ENCODE results near the gene LGMN.

DNA sequence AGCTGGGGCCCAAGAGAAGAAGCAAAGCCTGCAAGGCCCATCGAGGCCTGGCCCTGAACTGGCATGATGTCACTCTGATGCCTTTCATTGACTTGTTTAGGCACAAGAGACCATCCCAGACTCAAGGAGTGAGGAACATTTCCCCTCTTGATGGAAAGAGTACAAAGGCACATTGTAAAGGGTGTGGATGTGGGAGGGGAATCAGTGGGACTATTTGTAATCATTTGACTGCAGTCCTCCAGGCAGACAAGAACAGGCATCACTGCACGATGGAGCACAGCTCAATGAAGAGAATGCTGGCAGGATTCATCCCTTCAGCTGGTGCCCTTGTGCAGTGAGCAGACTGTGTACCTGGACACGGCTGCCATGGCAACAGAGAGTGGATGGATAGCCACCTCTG is 87.9 kb downstream of the LGMN start:
- no peak for TF ChIP-seq RXRA (IDR thresholded peaks at IDR 0.05)
- TF ChIP-seq RAD21 (IDR thresholded peaks at IDR 0.05) = no peak
- no peak for TF ChIP-seq SP1 (IDR thresholded peaks at IDR 0.05)
- TF ChIP-seq, protein P1, sequence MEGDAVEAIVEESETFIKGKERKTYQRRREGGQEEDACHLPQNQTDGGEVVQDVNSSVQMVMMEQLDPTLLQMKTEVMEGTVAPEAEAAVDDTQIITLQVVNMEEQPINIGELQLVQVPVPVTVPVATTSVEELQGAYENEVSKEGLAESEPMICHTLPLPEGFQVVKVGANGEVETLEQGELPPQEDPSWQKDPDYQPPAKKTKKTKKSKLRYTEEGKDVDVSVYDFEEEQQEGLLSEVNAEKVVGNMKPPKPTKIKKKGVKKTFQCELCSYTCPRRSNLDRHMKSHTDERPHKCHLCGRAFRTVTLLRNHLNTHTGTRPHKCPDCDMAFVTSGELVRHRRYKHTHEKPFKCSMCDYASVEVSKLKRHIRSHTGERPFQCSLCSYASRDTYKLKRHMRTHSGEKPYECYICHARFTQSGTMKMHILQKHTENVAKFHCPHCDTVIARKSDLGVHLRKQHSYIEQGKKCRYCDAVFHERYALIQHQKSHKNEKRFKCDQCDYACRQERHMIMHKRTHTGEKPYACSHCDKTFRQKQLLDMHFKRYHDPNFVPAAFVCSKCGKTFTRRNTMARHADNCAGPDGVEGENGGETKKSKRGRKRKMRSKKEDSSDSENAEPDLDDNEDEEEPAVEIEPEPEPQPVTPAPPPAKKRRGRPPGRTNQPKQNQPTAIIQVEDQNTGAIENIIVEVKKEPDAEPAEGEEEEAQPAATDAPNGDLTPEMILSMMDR (IDR thresholded peaks at IDR 0.05; ENCODE audit: low read depth, low read length, missing input control) = no peak
- no peak for TF ChIP-seq JUND (IDR thresholded peaks at IDR 0.05)
- TF ChIP-seq GABPA (IDR thresholded peaks at IDR 0.05 in 1 of 2, conservative IDR thresholded peaks at IDR 0.05 in 1 of 2) = no peak
- TF ChIP-seq HNF4G (IDR thresholded peaks at IDR 0.05) = no peak
- TF ChIP-seq, protein P2, sequence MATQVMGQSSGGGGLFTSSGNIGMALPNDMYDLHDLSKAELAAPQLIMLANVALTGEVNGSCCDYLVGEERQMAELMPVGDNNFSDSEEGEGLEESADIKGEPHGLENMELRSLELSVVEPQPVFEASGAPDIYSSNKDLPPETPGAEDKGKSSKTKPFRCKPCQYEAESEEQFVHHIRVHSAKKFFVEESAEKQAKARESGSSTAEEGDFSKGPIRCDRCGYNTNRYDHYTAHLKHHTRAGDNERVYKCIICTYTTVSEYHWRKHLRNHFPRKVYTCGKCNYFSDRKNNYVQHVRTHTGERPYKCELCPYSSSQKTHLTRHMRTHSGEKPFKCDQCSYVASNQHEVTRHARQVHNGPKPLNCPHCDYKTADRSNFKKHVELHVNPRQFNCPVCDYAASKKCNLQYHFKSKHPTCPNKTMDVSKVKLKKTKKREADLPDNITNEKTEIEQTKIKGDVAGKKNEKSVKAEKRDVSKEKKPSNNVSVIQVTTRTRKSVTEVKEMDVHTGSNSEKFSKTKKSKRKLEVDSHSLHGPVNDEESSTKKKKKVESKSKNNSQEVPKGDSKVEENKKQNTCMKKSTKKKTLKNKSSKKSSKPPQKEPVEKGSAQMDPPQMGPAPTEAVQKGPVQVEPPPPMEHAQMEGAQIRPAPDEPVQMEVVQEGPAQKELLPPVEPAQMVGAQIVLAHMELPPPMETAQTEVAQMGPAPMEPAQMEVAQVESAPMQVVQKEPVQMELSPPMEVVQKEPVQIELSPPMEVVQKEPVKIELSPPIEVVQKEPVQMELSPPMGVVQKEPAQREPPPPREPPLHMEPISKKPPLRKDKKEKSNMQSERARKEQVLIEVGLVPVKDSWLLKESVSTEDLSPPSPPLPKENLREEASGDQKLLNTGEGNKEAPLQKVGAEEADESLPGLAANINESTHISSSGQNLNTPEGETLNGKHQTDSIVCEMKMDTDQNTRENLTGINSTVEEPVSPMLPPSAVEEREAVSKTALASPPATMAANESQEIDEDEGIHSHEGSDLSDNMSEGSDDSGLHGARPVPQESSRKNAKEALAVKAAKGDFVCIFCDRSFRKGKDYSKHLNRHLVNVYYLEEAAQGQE (IDR thresholded peaks at IDR 0.05) = no peak
- TF ChIP-seq, protein P3, sequence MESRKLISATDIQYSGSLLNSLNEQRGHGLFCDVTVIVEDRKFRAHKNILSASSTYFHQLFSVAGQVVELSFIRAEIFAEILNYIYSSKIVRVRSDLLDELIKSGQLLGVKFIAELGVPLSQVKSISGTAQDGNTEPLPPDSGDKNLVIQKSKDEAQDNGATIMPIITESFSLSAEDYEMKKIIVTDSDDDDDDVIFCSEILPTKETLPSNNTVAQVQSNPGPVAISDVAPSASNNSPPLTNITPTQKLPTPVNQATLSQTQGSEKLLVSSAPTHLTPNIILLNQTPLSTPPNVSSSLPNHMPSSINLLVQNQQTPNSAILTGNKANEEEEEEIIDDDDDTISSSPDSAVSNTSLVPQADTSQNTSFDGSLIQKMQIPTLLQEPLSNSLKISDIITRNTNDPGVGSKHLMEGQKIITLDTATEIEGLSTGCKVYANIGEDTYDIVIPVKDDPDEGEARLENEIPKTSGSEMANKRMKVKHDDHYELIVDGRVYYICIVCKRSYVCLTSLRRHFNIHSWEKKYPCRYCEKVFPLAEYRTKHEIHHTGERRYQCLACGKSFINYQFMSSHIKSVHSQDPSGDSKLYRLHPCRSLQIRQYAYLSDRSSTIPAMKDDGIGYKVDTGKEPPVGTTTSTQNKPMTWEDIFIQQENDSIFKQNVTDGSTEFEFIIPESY (IDR thresholded peaks at IDR 0.05) = no peak
- TF ChIP-seq, protein P4, sequence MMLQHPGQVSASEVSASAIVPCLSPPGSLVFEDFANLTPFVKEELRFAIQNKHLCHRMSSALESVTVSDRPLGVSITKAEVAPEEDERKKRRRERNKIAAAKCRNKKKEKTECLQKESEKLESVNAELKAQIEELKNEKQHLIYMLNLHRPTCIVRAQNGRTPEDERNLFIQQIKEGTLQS (IDR thresholded peaks at IDR 0.05) = no peak
- TF ChIP-seq YY1 (IDR thresholded peaks at IDR 0.05) = no peak
